H1 (cell line): Measurements from ENCODE around the gene PNMA8C. TPM values are rescaled to one million over a fixed set of nuclear protein-coding genes. Genes with fewer than 3 reads are reported as not detected.

Experiments
- CTCF ChIA-PET: fragments of 300-600 bp; sonication (Branson Sonifier 250); formaldehyde crosslinking; loops from one replicate; lab custom pipeline; 2021; ENCODE audit not compliant: partially characterized antibody; lab: Charles Lee
- POLR2A ChIA-PET: fragments of 300-600 bp; sonication (Branson Sonifier 250); formaldehyde crosslinking; loops from one replicate; lab custom pipeline; 2021; ENCODE audit warnings: inconsistent platforms; ENCODE audit not compliant: partially characterized antibody; lab: Charles Lee
- DNase-seq, 2 experiments: peaks; one replicate each; pipeline versions ENCODE4 v3.0.0 to v3.0.0-alpha.2; 2010 to 2022; ENCODE audit warnings: low spot score in 2 of 2, low read depth in 1 of 2, mixed read lengths in 1 of 2
- FAIRE-seq: peaks from 2 replicates; lab custom pipeline; 2011; peaks lifted over from hg19 to GRCh38; lab: Jason Lieb, UNC
- H2AFZ ChIP-seq: 2 replicates; pipeline ENCODE4 v1.8.1; 2012; ENCODE audit warnings: low read length, inconsistent platforms
- H2AK5ac ChIP-seq: 2 replicates; pipeline ENCODE4 v1.6.1; 2013; ENCODE audit warnings: low read depth, low read length
- H2BK120ac ChIP-seq: replicated peaks from 2 replicates; pipeline ENCODE3; 2013; ENCODE audit warnings: low read depth, low read length, inconsistent platforms
- H2BK12ac ChIP-seq: 2 replicates; pipeline ENCODE4 v1.6.1; 2013; ENCODE audit warnings: low read depth, low read length
- H2BK15ac ChIP-seq: 2 replicates; pipeline ENCODE4 v1.6.1; 2013; ENCODE audit warnings: low read length
- H2BK20ac ChIP-seq: 2 replicates; pipeline ENCODE4 v1.6.1; 2013; ENCODE audit warnings: low read length
- H2BK5ac ChIP-seq: 2 replicates; pipeline ENCODE4 v1.6.1; 2013; ENCODE audit warnings: low read depth, low read length
- H3K14ac ChIP-seq: 2 replicates; pipeline ENCODE4 v1.6.1; 2013; ENCODE audit warnings: inconsistent platforms; ENCODE audit not compliant: insufficient read length
- H3K18ac ChIP-seq: 2 replicates; pipeline ENCODE4 v1.6.1; 2013; ENCODE audit warnings: low read length; ENCODE audit errors: extremely low read depth
- H3K23ac ChIP-seq: 2 replicates; pipeline ENCODE4 v1.6.1; 2013; ENCODE audit warnings: inconsistent platforms; ENCODE audit not compliant: insufficient read length
- H3K23me2 ChIP-seq: 2 replicates; pipeline ENCODE4 v1.6.1; 2013; ENCODE audit warnings: low read depth, low read length
- H3K27ac ChIP-seq: 2 replicates; pipeline ENCODE4 v1.6.1; 2011; ENCODE audit warnings: low read depth, low read length, inconsistent platforms
- H3K27me3 ChIP-seq, 4 experiments: replicated peaks in 1 of 4; 1 replicate in 1 of 4; 2 replicates in 3 of 4; pipeline versions ENCODE4 v1.6.1 to v1.8.1; 2011 to 2013; ENCODE audit warnings: low read length in 3 of 4, mild to moderate bottlenecking in 3 of 4, inconsistent platforms in 2 of 4, mixed read lengths in 2 of 4, moderate library complexity in 1 of 4; ENCODE audit not compliant: control insufficient read depth in 3 of 4, insufficient read depth in 3 of 4; ENCODE audit errors: extremely low read depth in 1 of 4
- H3K36me3 ChIP-seq, 4 experiments: 2 replicates each; pipeline versions ENCODE4 v1.6.1 to v1.8.1; 2011 to 2013; ENCODE audit warnings: mild to moderate bottlenecking in 4 of 4, low read length in 3 of 4, moderate library complexity in 2 of 4, control low read depth in 1 of 4, inconsistent platforms in 1 of 4; ENCODE audit not compliant: insufficient read depth in 4 of 4, control insufficient read depth in 2 of 4
- H3K4ac ChIP-seq: replicated peaks from 2 replicates; pipeline ENCODE3; 2013; ENCODE audit warnings: low read length, low read depth, mixed read lengths, inconsistent platforms; ENCODE audit not compliant: insufficient read length
- H3K4me1 ChIP-seq, 4 experiments: replicated peaks in 1 of 4; 1 replicate in 1 of 4; 2 replicates in 3 of 4; pipeline versions ENCODE4 v1.6.1 to v1.8.1; 2011 to 2013; ENCODE audit warnings: low read length in 3 of 4, inconsistent platforms in 2 of 4, mixed read lengths in 1 of 4; ENCODE audit not compliant: insufficient read depth in 4 of 4, control insufficient read depth in 3 of 4
- H3K4me2 ChIP-seq, 2 experiments: 2 replicates each; pipeline versions ENCODE4 v1.6.1 to v1.8.1; 2011 to 2013; ENCODE audit warnings: low read depth in 2 of 2, low read length in 2 of 2, control low read depth in 1 of 2, inconsistent platforms in 1 of 2, mild to moderate bottlenecking in 1 of 2; ENCODE audit not compliant: insufficient read depth in 1 of 2
- H3K4me3 ChIP-seq, 4 experiments: fragments of 200-600, 300-600 bp in 1 of 4; sonication (generic), shearing (Covaris generic), sonication (Bioruptor Twin) in 1 of 4; 2 replicates each; pipeline versions ENCODE4 v1.5.1 to v1.8.1; 2011 to 2016; ENCODE audit warnings: low read length in 4 of 4, low read depth in 3 of 4, control low read depth in 2 of 4, inconsistent platforms in 2 of 4, mild to moderate bottlenecking in 2 of 4, mixed read lengths in 1 of 4, moderate library complexity in 1 of 4; ENCODE audit not compliant: insufficient read depth in 2 of 4; ENCODE audit errors: extremely low read depth in 1 of 4
- H3K56ac ChIP-seq: replicated peaks from 2 replicates; pipeline ENCODE3; 2013; ENCODE audit warnings: low read depth, mild to moderate bottlenecking, mixed read lengths, low read length, inconsistent platforms; ENCODE audit not compliant: insufficient read length
- H3K79me1 ChIP-seq: 2 replicates; pipeline ENCODE4 v1.6.1; 2013; ENCODE audit warnings: low read depth, low read length, control low read depth
- H3K79me2 ChIP-seq, 2 experiments: 2 replicates each; pipeline versions ENCODE4 v1.6.1 to v1.8.1; 2012 to 2013; ENCODE audit warnings: low read length in 2 of 2, mild to moderate bottlenecking in 2 of 2, inconsistent platforms in 1 of 2; ENCODE audit not compliant: insufficient read depth in 2 of 2, control insufficient read depth in 1 of 2
- H3K9ac ChIP-seq, 4 experiments: replicated peaks in 1 of 4; 1 replicate in 1 of 4; 2 replicates in 3 of 4; pipeline versions ENCODE4 v1.6.1 to v1.8.1; 2011 to 2013; ENCODE audit warnings: low read depth in 3 of 4, low read length in 3 of 4, control low read depth in 2 of 4, mild to moderate bottlenecking in 2 of 4, moderate library complexity in 2 of 4, inconsistent platforms in 1 of 4; ENCODE audit errors: extremely low read depth in 1 of 4
- H3K9me3 ChIP-seq, 2 experiments: 2 replicates each; pipeline versions ENCODE4 v1.6.1 to v1.8.1; 2012 to 2013; ENCODE audit warnings: mild to moderate bottlenecking in 2 of 2, moderate library complexity in 2 of 2, control low read depth in 1 of 2, inconsistent platforms in 1 of 2, low read depth in 1 of 2, low read length in 1 of 2, mixed read lengths in 1 of 2; ENCODE audit not compliant: insufficient read depth in 2 of 2
- H4K20me1 ChIP-seq, 2 experiments: replicated peaks in 1 of 2; 2 replicates each; pipeline versions ENCODE3 to v1.8.1; 2011 to 2013; ENCODE audit warnings: inconsistent platforms in 2 of 2, low read length in 2 of 2, mild to moderate bottlenecking in 1 of 2; ENCODE audit not compliant: insufficient read depth in 2 of 2, control insufficient read depth in 1 of 2
- H4K5ac ChIP-seq: 2 replicates; pipeline ENCODE4 v1.6.1; 2013; ENCODE audit warnings: low read length, low read depth, mixed read lengths, inconsistent platforms; ENCODE audit not compliant: insufficient read length
- H4K8ac ChIP-seq: 2 replicates; pipeline ENCODE4 v1.8.0; 2013; ENCODE audit warnings: mild to moderate bottlenecking, moderate library complexity, low read length, inconsistent platforms; ENCODE audit not compliant: insufficient read depth; ENCODE audit errors: extremely low read depth
- H4K91ac ChIP-seq: replicated peaks from 2 replicates; pipeline ENCODE3; 2013; ENCODE audit warnings: low read length, mixed read lengths, inconsistent platforms; ENCODE audit not compliant: insufficient read length
- BRCA1 ChIP-seq: IDR thresholded peaks from 2 replicates; pipeline ENCODE4 v1.6.1; 2012; ENCODE audit warnings: low read depth, low read length, improper control_type of control experiment
- CBX5 ChIP-seq: fragments of 300-800, 300-1000 bp; sonication (generic); IDR thresholded peaks from 2 replicates; pipeline ENCODE4 v1.7.1; 2016; ENCODE audit warnings: antibody characterized with exemption, low read length, low read depth
- CEBPB ChIP-seq: IDR thresholded peaks from 2 replicates; pipeline ENCODE4 v1.6.1; 2012; ENCODE audit warnings: low read depth, low read length
- CREB1 ChIP-seq: IDR thresholded peaks from 2 replicates; pipeline ENCODE4 v1.6.1; 2012; ENCODE audit warnings: inconsistent platforms
- EGR1 ChIP-seq: IDR thresholded peaks from 2 replicates; pipeline ENCODE4 v1.6.1; 2011; ENCODE audit warnings: low read depth, low read length, borderline replicate concordance
- EP300 ChIP-seq, 2 experiments: IDR thresholded peaks; 1 replicate in 1 of 2; 2 replicates in 1 of 2; pipeline ENCODE4 v1.6.1; 2011 to 2012; ENCODE audit warnings: low read depth in 2 of 2, low read length in 2 of 2, mild to moderate bottlenecking in 2 of 2, borderline replicate concordance in 1 of 2, inconsistent platforms in 1 of 2, moderate library complexity in 1 of 2
- HDAC6 ChIP-seq: IDR thresholded peaks from one replicate; pipeline ENCODE4 v1.7.1; 2012; ENCODE audit warnings: low read depth, mild to moderate bottlenecking, inconsistent platforms, low read length, moderate library complexity
- JUND ChIP-seq: IDR thresholded peaks from 2 replicates; pipeline ENCODE4 v1.6.1; 2011; ENCODE audit warnings: mild to moderate bottlenecking, improper control_type of control experiment, low read length
- POLR2AphosphoS5 ChIP-seq: IDR thresholded peaks from 2 replicates; pipeline ENCODE4 v1.6.1; 2011; ENCODE audit warnings: low read depth, low read length
- POU5F1 ChIP-seq: IDR thresholded peaks from 2 replicates; pipeline ENCODE4 v1.6.1; 2011; ENCODE audit warnings: low read depth, mild to moderate bottlenecking, low read length, moderate library complexity
- RFX5 ChIP-seq: IDR thresholded peaks from 2 replicates; pipeline ENCODE4 v1.6.1; 2011; ENCODE audit warnings: low read depth, low read length, improper control_type of control experiment, borderline replicate concordance
- SIN3A ChIP-seq, 2 experiments: IDR thresholded peaks in 1 of 2; conservative IDR thresholded peaks in 1 of 2; 2 replicates each; pipeline ENCODE4 v1.6.1; 2011 to 2012; ENCODE audit warnings: low read length in 2 of 2, improper control_type of control experiment in 1 of 2, low read depth in 1 of 2, mild to moderate bottlenecking in 1 of 2
- TAF1 ChIP-seq: IDR thresholded peaks from 2 replicates; pipeline ENCODE4 v1.6.1; 2011; ENCODE audit warnings: mild to moderate bottlenecking, low read depth, low read length
- TAF7 ChIP-seq: optimal IDR thresholded peaks from 2 replicates; pipeline ENCODE3; 2011; ENCODE audit warnings: low read depth, mild to moderate bottlenecking, inconsistent platforms, low read length, moderate library complexity, borderline replicate concordance
- ZNF274 ChIP-seq: IDR thresholded peaks from 2 replicates; pipeline ENCODE4 v1.7.0; 2012; ENCODE audit warnings: low read length, borderline replicate concordance; ENCODE audit errors: extremely low read depth
- WGBS, 2 experiments: shearing (Covaris generic) in 1 of 2; methylation state at CpG; one replicate each; pipeline versions ENCODE4 v1.1.6 to v1.1.7; 2013 to 2015; ENCODE audit warnings: low lambda C conversion rate in 2 of 2, mixed read lengths in 2 of 2, inconsistent platforms in 1 of 2, low coverage in 1 of 2, missing lambda C conversion rate in 1 of 2; ENCODE audit not compliant: insufficient replicate concordance in 2 of 2, insufficient coverage in 1 of 2, insufficient read length in 1 of 2; ENCODE audit errors: extremely low coverage in 1 of 2, missing lambda C conversion rate in 1 of 2; 5-methylcytosine and 5-hydroxymethylcytosine counted together
- polyA plus RNA-seq, 7 experiments: library from polyadenylated mRNA; depleted of rRNA in 3 of 7; stranded (reverse) in 5 of 7; unstranded in 2 of 7; fragments of >200 nt in 5 of 7; fragments of 200-250 nt in 2 of 7; gene quantifications; 1 replicate in 5 of 7; 2 replicates in 1 of 7; 4 replicates in 1 of 7; pipeline versions ENCODE4 v1.2.1 to v1.2.3, GENCODE V29; 2011 to 2013; ENCODE audit warnings: missing spikeins in 2 of 7, mixed read lengths in 2 of 7
- total RNA-seq: library from RNA; stranded (reverse); fragmentation: NEBNext Ultra II Directional; extraction: Animal tissue kit (Norgen Biotek cat#: 25700); gene quantifications from 2 replicates; pipeline ENCODE4 v1.2.1, GENCODE V29; 2021

The PNMA8C gene
- total and polyA plus RNA-seq, 2 of the 8 experiments (the other 6 are each of a cell fraction or from before 2014, with no cell fraction given), result 0.53 to 1.8 TPM

DNA sequence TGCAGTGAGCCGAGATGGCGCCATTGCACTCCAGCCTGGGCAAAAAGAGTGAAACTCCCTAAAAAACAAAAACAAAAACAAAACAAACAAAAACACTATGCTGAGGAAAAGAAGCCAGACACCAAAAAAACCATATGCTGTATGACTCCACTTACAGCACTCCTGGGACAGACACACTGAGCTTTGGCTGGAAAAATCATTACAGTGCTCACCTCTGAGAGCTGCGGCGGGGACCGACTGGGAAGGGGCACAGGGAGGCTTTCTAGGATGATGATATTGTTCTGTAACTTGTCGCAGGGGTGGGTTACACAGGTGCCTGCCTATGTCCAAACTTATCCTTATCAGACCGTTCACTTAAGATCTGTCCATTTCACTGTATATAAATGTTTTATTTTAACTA is 34.8 kb upstream of the PNMA8C start:
- DNase-seq (no peak), FAIRE-seq (no peak)
- Histone ChIP-seq H2BK12ac (no peak overlapping the region), H4K91ac (no peak overlapping the region), H4K20me1 (no peaks in the 10 kb centered on the region), H3K27me3 (no peaks in the 10 kb centered on the region), H3K4me3 (no peak overlapping the region), H3K9me3 (no peaks in the 10 kb centered on the region), H4K8ac (no peak overlapping the region), H3K18ac (no peak overlapping the region), H2BK5ac (no peak overlapping the region), H2BK120ac (no peak overlapping the region), H3K27ac (no peak overlapping the region), H3K79me1 (no peaks in the 10 kb centered on the region), H2AFZ (no peak overlapping the region), H3K4me1 (no peaks in the 10 kb centered on the region), H3K79me2 (no peaks in the 10 kb centered on the region), H2AK5ac (no peak overlapping the region), H3K14ac (no peak overlapping the region), H3K56ac (no peak overlapping the region), H3K4me2 (no peak overlapping the region), H3K9ac (no peak overlapping the region), H4K5ac (no peak overlapping the region), H2BK15ac (no peak overlapping the region), H3K23ac (no peak overlapping the region), H3K23me2 (no peaks in the 10 kb centered on the region), H3K36me3 (peaks cover 0 to 17% (median 10%) of the 10 kb centered on the region in 4 experiments; a peak in 5 of 8 replicates), H3K4ac (no peak overlapping the region), H2BK20ac (no peak overlapping the region)
- WGBS, 2 experiments, result 92% methylated on average over 7 of the region's 7 CpGs; no CpG with 5 or more reads in 1 of the 2 experiments
- ChIA-PET POLR2A (interaction anchor here (1.0 kb wide), 1 partner anchor 19 kb away, joined by 3 read pairs; no protein-coding TSS in a partner anchor), CTCF (interaction anchor here (0.6 to 1.4 kb wide), 2 partner anchors 13 to 14 kb away, joined by 3 to 4 read pairs; no protein-coding TSS in a partner anchor)
- TF ChIP-seq CREB1 (no peak), RFX5 (no peak), JUND (no peak), TAF7 (no peak), HDAC6 (no peak), TAF1 (no peak), CBX5 (no peak), EGR1 (no peak), BRCA1 (no peak), ZNF274 (no peak), CEBPB (no peak), SIN3A (conservative IDR thresholded peaks at IDR 0.05 in 1 of 2, IDR thresholded peaks at IDR 0.05 in 1 of 2; ENCODE audit: low read depth in 1 of 2, low read length in 2 of 2) (no peak), POLR2AphosphoS5 (no peak), POU5F1 (no peak), EP300 (IDR thresholded peaks at IDR 0.05; ENCODE audit: borderline replicate concordance in 1 of 2, low read depth in 2 of 2, low read length in 2 of 2) (no peak)
